Measurements from ENCODE around the gene PLGLB2.
"Not testable (repeated sequence)": the region's sequence is repeated elsewhere in the genome, so short reads cannot be mapped to it uniquely, and the experiment has no call there.

The PLGLB2 gene

GRCh38 chr2:87747791-87748190 lies at the start of gene PLGLB2:
TSS of gene PLGLB2 (plus strand) at chr2:87748087. CDS start at chr2:87748154, 67 bp downstream.
- DNase-seq: not testable (repeated sequence)

DNA sequence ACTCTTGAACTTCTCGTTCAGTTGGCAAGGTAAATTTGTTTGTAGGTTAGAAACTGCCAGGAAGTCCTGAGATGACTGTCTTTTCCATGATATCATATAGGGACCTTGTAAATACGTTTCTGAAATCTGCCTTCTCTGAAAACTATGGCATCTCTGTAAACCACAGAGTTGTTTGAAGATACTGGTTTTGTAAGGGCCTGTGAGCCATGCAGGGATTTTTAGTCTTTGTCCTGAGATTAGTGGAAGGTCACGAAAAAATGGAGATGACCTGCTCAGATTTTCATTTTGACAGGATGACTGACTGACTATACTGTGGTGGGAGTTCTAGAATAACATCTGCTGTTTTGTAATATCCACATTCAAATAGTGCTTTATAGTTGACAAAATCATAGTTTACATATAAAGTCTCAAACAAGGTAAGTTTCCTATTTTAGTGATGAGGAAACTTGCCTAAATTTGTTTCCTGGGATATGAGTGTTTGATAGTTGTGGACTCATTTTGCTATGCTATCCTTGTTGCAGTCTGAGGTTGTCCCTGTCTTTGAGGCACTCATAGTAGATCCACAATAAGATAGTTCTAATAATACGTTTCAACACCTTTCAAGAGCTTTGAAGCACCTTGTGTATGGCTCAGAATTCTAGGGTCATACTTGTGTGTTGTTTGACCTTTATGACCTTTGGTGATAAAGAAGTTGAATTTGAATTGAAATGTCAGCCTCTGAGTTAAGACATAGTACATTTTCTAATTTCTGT lies 43.1 kb upstream of the PLGLB2 start:
- not testable (repeated sequence) for DNase-seq

- not testable (repeated sequence) for DNase-seq
These were observed 39.5 kb upstream of the PLGLB2 start for GRCh38 chr2:87708368-87708767.

DNA sequence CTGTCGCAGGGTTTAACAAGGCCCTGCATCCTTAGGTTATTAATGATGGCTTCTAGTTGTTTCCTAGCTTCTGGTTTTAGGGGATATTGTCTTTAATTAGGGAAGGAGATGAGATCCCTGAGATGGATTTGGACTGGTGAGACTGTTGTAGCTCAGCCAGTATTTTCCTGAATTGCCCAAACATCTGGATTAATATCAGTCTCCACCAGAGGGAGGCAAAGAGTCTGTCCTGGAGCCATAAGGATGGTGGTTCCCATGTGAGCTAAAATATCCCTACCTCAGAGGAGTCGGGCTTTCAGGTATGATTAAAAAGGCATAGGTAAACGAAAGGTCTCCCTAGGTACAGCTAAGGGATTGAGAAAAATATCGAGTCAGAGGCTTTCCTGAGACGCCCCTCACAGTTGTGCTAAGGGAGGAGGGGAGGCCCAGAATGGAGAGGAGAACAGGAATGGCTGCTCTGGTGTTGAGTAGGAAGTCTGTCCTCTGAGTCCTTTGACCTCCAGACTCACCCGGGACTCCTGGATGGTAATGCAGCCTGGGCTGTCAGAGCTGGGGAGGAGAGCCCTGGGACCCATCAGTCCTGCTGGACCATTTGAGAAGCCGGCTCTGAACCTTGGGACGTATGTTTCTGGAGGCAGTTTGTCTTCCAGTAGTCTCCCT lies 19.8 kb upstream of the PLGLB2 start:
- not testable (repeated sequence) for DNase-seq

DNA sequence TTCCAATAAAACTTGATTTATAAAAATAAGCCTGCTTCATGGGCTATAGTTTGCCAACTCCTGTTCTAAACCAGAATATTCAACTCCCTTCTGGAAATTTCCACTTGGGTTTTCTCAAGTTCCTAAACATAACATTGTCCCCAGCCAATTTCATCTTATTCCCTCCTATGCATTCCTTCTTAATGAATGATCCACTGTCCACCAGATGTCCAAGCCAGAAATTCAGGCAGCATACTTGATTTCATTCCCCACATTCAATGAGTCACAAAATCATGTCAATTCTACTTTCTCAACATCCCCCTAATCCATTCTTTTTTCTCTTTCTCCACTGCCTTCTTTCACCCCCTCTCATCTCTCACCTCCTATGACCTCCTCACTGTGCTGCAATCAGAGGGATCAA lies 7.0 kb upstream of the PLGLB2 start:
- not testable (repeated sequence) for DNase-seq

GRCh38 chr2:87742393-87743108 lies 5.3 kb upstream of the PLGLB2 start:
- not testable (repeated sequence) for DNase-seq

DNA sequence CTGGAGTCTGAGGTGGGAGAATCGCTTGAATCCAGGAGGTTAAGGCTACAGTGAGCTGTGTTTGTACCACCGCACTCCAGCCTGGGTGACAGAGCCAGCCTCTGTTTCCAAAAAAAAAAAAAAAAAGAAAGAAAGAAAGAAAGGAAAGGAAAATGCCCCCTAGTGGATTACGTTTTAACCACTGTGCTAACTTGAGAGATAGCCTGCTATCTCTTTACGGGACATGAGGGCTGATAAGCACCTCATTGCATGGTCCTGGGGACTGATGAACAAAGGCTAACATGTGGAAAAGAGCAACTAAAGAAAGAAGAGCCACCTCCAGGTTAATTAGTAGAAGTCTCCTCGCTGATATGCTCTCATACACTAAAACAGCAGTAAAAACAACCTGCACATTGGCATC lies 4.2 kb upstream of the PLGLB2 start:
- not testable (repeated sequence) for DNase-seq

DNA sequence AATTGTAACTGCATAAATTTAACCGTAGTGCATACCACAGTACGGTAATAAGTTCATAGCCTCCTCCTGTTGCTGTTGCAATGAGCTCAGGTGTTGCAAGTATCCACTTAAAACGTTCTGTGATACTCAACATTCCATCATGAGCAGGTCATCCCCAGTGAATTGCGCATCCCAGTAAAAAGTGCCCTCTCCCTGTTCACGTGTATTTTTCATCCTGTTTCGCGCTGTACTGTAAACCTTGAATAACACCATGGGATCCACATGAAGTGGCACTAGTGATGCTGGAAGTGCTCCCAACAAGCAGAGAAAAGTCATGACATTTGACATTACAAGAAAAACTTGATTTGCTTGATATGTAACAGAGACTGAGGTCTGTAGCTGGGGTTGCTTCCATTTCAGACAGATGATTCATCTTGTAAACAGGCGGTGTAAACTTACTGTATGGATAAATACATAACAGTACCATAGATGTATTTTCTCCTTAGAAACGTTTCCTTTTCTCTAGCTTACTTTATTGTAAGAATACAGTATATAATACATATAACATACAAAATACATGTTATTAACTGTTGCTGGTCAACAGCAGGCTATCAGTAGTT lies 2.4 kb upstream of the PLGLB2 start:
- DNase-seq: not testable (repeated sequence)

DNA sequence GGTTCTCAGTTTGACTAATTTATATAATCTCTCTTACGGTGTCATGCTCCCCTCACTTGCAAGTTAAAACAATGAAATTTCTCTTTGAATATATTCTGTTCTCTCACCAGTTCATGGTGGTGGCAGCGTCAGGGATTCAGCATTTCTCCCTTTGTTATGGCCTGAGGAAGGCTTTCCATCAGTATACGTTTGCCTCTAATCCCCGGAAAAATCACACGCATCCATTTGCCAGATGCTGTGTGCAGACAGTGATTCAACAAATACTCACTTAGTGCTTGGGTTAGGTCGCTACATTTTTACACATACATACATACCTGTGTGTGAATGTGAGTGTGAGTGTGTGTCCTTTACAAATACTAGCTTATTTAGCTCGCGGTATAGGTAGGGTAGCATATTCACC lies 637 bp downstream of the PLGLB2 start:
- DNase-seq: not testable (repeated sequence)

- DNase-seq: not testable (repeated sequence)
These were observed 2.7 kb downstream of the PLGLB2 start for GRCh38 chr2:87750560-87750959.

GRCh38 chr2:87754759-87755158 lies 6.9 kb downstream of the PLGLB2 start:
- DNase-seq: not testable (repeated sequence)

All from NCI-H2171 (cell line).